B cell (primary cell): ENCODE data around the gene ATP11B. TPM values are rescaled to one million over a fixed set of nuclear protein-coding genes. Genes with fewer than 3 reads are reported as not detected.

Experiments used
- ATAC-seq: fragments of 200-7000 bp; cut with Tn5 transposase; one replicate; pipeline ENCODE4 v1.10.0; 2021; ENCODE audit warnings: low read depth, mild to moderate bottlenecking, moderate number of reproducible peaks, moderate library complexity
- CTCF ChIA-PET: fragments of 350-600 bp; sonication (Branson Sonifier 250); formaldehyde crosslinking; loops from one replicate; lab custom pipeline; 2021; ENCODE audit warnings: antibody characterized with exemption, inconsistent platforms; lab: Charles Lee
- POLR2A ChIA-PET: fragments of 350-600 bp; sonication (Branson Sonifier 250); formaldehyde crosslinking; loops from one replicate; lab custom pipeline; 2021; ENCODE audit warnings: antibody characterized with exemption; lab: Charles Lee
- DNase-seq: peaks from one replicate; pipeline ENCODE4 v3.0.0; 2013
- H2AFZ ChIP-seq: 2 replicates; pipeline ENCODE4 v1.6.1; 2012; ENCODE audit warnings: mild to moderate bottlenecking, low read depth, low read length; ENCODE audit not compliant: insufficient read depth, poor library complexity, severe bottlenecking
- H3K27ac ChIP-seq, 2 donors: 1 replicate in 1 of 2; 2 replicates in 1 of 2; pipeline ENCODE4 v1.5.1; 2012 to 2013; ENCODE audit warnings: low read length in 2 of 2, mild to moderate bottlenecking in 2 of 2, moderate library complexity in 1 of 2
- H3K27me3 ChIP-seq, 4 experiments: fragments of 200-600 bp in 1 of 4; sonication (generic) in 1 of 4; replicated peaks in 1 of 4; 1 replicate in 2 of 4; 2 replicates in 2 of 4; pipeline versions ENCODE4 v1.6.1 to v1.7.0; 2013 to 2016; ENCODE audit warnings: low read length in 3 of 4, mild to moderate bottlenecking in 2 of 4, mixed read lengths in 1 of 4, moderate library complexity in 1 of 4; ENCODE audit not compliant: insufficient read depth in 4 of 4, control insufficient read depth in 3 of 4; ENCODE audit errors: control extremely low read depth in 1 of 4
- H3K36me3 ChIP-seq, 2 experiments: replicated peaks in 1 of 2; 1 replicate in 1 of 2; 2 replicates in 1 of 2; pipeline versions ENCODE4 v1.6.1 to v1.7.1; 2013; ENCODE audit warnings: low read length in 1 of 2; ENCODE audit not compliant: insufficient read depth in 2 of 2, control insufficient read depth in 1 of 2; ENCODE audit errors: control extremely low read depth in 1 of 2, extremely low read depth in 1 of 2
- H3K4me1 ChIP-seq, 2 donors: fragments of 200-600 bp in 1 of 2; sonication (generic) in 1 of 2; 1 replicate in 1 of 2; 2 replicates in 1 of 2; pipeline versions ENCODE4 v1.5.1 to v1.6.1; 2013 to 2017; ENCODE audit warnings: low read length in 2 of 2; ENCODE audit not compliant: control insufficient read depth in 2 of 2, insufficient read depth in 2 of 2
- H3K4me2 ChIP-seq: replicated peaks from 2 replicates; pipeline ENCODE3; 2012; ENCODE audit warnings: mild to moderate bottlenecking, low read depth, low read length; ENCODE audit not compliant: poor library complexity, severe bottlenecking
- H3K4me3 ChIP-seq, 5 experiments: fragments of 200-600 bp in 1 of 5; sonication (generic) in 1 of 5; 1 replicate in 3 of 5; 2 replicates in 2 of 5; pipeline versions ENCODE4 v1.5.1 to v1.7.0; 2011 to 2016; ENCODE audit warnings: low read length in 4 of 5, mild to moderate bottlenecking in 4 of 5, low read depth in 2 of 5, control low read depth in 1 of 5, moderate library complexity in 1 of 5; ENCODE audit not compliant: insufficient read depth in 1 of 5; ENCODE audit errors: control extremely low read depth in 1 of 5, extremely low read depth in 1 of 5
- H3K79me2 ChIP-seq: fragments of 200-600 bp; sonication (generic); one replicate; pipeline ENCODE4 v1.6.0; 2016; ENCODE audit warnings: low read length; ENCODE audit not compliant: control insufficient read depth, insufficient read depth
- H3K9ac ChIP-seq: fragments of 200-600 bp; sonication (generic); 2 replicates; pipeline ENCODE4 v1.6.1; 2017; ENCODE audit warnings: mild to moderate bottlenecking, low read length, moderate library complexity
- H3K9me3 ChIP-seq, 3 donors: one replicate each; pipeline versions ENCODE4 v1.6.1 to v1.7.1; 2013; ENCODE audit warnings: low read length in 2 of 3; ENCODE audit not compliant: control insufficient read depth in 2 of 3, insufficient read depth in 1 of 3; ENCODE audit errors: control extremely low read depth in 1 of 3
- H4K20me1 ChIP-seq: 2 replicates; pipeline ENCODE4 v1.6.0; 2012; ENCODE audit warnings: mild to moderate bottlenecking, low read length; ENCODE audit not compliant: insufficient read depth, control insufficient read depth, poor library complexity, severe bottlenecking
- H3K27ac Mint-ChIP-seq: one replicate; pipeline ENCODE4 v1.8.0; 2021; ENCODE audit warnings: mixed read lengths
- H3K27me3 Mint-ChIP-seq: one replicate; pipeline ENCODE4 v1.8.0; 2021; ENCODE audit warnings: mixed read lengths
- H3K4me1 Mint-ChIP-seq: one replicate; pipeline ENCODE4 v1.8.0; 2021; ENCODE audit warnings: mixed read lengths
- H3K4me3 Mint-ChIP-seq: one replicate; pipeline ENCODE4 v1.8.0; 2021; ENCODE audit warnings: mixed read lengths
- H3K9me3 Mint-ChIP-seq: one replicate; pipeline ENCODE4 v1.8.0; 2022; ENCODE audit warnings: mixed read lengths; ENCODE audit not compliant: insufficient read depth
- EZH2 ChIP-seq: IDR thresholded peaks from 2 replicates; pipeline ENCODE4 v1.6.1; 2012; ENCODE audit warnings: borderline replicate concordance, low read depth, mild to moderate bottlenecking, moderate library complexity, low read length; ENCODE audit not compliant: insufficient read depth, poor library complexity, severe bottlenecking
- WGBS: methylation state at CpG from one replicate; pipeline ENCODE4 v1.1.5; 2013; ENCODE audit warnings: missing lambda C conversion rate; ENCODE audit not compliant: insufficient coverage; 5-methylcytosine and 5-hydroxymethylcytosine counted together
- intact Hi-C: fragments of 100-400 bp; cut with micrococcal nuclease; formaldehyde crosslinking; loops from one replicate; pipeline ENCODE4 v1.10.0; 2022
- polyA plus RNA-seq: library from polyadenylated mRNA; depleted of rRNA; stranded (reverse); fragments of >200 nt; gene quantifications from 2 replicates; pipeline ENCODE4 v1.2.3, GENCODE V29; 2012
- total RNA-seq, 2 donors: library from RNA; stranded (reverse); fragments of 120-200 nt in 1 of 2; gene quantifications; 1 replicate in 1 of 2; 2 replicates in 1 of 2; pipeline versions ENCODE4 v1.2.3 to v1.2.4, GENCODE V29; 2013 to 2022
- TF ChIP-seq, protein P1 (sequence below): fragments of 200-600 bp; IDR thresholded peaks from one replicate; pipeline ENCODE4 v1.8.0; 2022; ENCODE audit warnings: antibody characterized with exemption, mild to moderate bottlenecking

Gene ATP11B
- total and polyA plus RNA-seq, 2 donors (not counting 1 experiment from before 2014, with no cell fraction given) = 14.0 to 81.9 TPM

DNA sequence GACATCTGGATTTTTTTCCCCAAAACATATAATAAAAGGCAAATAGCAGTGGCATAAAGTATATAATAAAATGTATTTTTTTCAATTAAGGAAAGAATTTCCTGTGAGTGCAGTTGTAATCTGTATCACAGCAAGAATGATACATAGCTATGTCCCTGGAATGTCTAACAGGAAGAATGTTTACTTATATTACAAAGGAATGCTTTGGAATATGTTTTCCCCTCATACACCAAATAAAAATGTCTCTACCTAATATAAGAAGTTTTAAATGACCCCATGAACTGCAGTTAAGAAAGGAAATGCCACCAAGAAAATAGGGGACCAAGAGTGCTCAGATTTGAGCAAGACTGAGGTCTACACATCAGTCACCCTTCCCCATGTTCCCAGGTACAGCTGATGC lies 38.0 kb upstream of the ATP11B start:
- intact Hi-C loops = no loop called here
- Histone ChIP-seq H3K27me3 (no peaks in the 10 kb centered on the region), H3K4me3 (no peak overlapping the region), H3K4me2 (no peak overlapping the region), H3K4me1 (no peaks in the 10 kb centered on the region), H3K79me2 (no peaks in the 10 kb centered on the region), H3K27ac (no peak overlapping the region), H3K36me3 (no peaks in the 10 kb centered on the region), H3K9me3 (peaks cover 0 to 7% (median 7%) of the 10 kb centered on the region in 3 donors), H3K9ac (no peak overlapping the region), H2AFZ (no peak overlapping the region), H4K20me1 (no peaks in the 10 kb centered on the region)
- H3K27ac Mint-ChIP-seq = no peak overlapping the region
- ATAC-seq = no peak
- no peak overlapping the region for H3K4me3 Mint-ChIP-seq
- H3K4me1 Mint-ChIP-seq = no peaks in the 10 kb centered on the region
- no peak for TF ChIP-seq EZH2
- TF ChIP-seq, protein P1, sequence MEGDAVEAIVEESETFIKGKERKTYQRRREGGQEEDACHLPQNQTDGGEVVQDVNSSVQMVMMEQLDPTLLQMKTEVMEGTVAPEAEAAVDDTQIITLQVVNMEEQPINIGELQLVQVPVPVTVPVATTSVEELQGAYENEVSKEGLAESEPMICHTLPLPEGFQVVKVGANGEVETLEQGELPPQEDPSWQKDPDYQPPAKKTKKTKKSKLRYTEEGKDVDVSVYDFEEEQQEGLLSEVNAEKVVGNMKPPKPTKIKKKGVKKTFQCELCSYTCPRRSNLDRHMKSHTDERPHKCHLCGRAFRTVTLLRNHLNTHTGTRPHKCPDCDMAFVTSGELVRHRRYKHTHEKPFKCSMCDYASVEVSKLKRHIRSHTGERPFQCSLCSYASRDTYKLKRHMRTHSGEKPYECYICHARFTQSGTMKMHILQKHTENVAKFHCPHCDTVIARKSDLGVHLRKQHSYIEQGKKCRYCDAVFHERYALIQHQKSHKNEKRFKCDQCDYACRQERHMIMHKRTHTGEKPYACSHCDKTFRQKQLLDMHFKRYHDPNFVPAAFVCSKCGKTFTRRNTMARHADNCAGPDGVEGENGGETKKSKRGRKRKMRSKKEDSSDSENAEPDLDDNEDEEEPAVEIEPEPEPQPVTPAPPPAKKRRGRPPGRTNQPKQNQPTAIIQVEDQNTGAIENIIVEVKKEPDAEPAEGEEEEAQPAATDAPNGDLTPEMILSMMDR = no peak
- no peaks in the 10 kb centered on the region for H3K9me3 Mint-ChIP-seq
- CTCF ChIA-PET = no interaction called here
- no peak for DNase-seq
- POLR2A ChIA-PET = no interaction called here
- H3K27me3 Mint-ChIP-seq = peaks cover 11% of the 10 kb centered on the region

DNA sequence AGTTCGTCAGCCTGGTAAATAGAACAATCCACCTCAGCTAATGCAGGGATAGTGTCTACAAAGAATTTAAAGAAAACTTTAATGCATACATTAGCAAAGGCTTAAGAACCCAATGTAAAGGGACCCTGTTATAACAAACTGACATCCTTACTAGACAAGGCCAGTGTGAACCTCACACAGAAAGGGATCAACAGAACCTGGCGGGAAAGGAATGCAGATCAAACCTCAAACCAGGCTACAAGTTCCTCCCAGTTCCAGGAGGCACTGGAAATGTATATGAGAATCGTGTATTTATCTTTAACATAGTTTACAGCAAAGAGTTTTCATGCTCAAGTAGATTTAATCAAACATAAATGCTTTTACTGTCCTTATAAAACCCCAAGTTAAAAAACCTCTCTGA lies 37.6 kb upstream of the ATP11B start:
- Mint-ChIP-seq H3K4me1 (no peaks in the 10 kb centered on the region), H3K9me3 (no peaks in the 10 kb centered on the region), H3K4me3 (no peak overlapping the region), H3K27ac (no peak overlapping the region), H3K27me3 (peaks cover 14% of the 10 kb centered on the region)
- WGBS = no CpG with 5 or more reads among the region's 3 CpGs
- H4K20me1 ChIP-seq = no peaks in the 10 kb centered on the region
- H3K36me3 ChIP-seq = no peaks in the 10 kb centered on the region
- H3K27ac ChIP-seq = no peak overlapping the region
- ChIA-PET POLR2A (no interaction called here), CTCF (no interaction called here)
- no peaks in the 10 kb centered on the region for H3K79me2 ChIP-seq
- ATAC-seq (no peak), DNase-seq (no peak)
- no peaks in the 10 kb centered on the region for H3K27me3 ChIP-seq
- no peak overlapping the region for H2AFZ ChIP-seq
- no peak for TF ChIP-seq EZH2
- TF ChIP-seq, protein P1 = no peak
- no peak overlapping the region for H3K4me3 ChIP-seq
- intact Hi-C loops = no loop called here
- H3K4me2 ChIP-seq = no peak overlapping the region
- H3K9me3 ChIP-seq = peaks cover 0 to 7% (median 7%) of the 10 kb centered on the region in 3 donors
- no peaks in the 10 kb centered on the region for H3K4me1 ChIP-seq
- H3K9ac ChIP-seq = no peak overlapping the region
